GM23338 (cell line): Measurements from ENCODE around the gene ISOC2. TPM values are rescaled to one million over a fixed set of nuclear protein-coding genes. Genes with fewer than 3 reads are reported as not detected.

Source experiments
- ATAC-seq: fragments of 200-7000 bp; cut with Tn5 transposase; 3 replicates; pipeline ENCODE4 v1.9.1; 2020
- DNase-seq: peaks from one replicate; pipeline ENCODE4 v3.0.0-alpha.2; 2015; ENCODE audit warnings: low spot score
- H2AFZ ChIP-seq: fragments of 200-600 bp; sonication (generic); 2 replicates; pipeline ENCODE4 v1.8.0; 2016; ENCODE audit warnings: antibody characterized with exemption, mild to moderate bottlenecking, moderate library complexity
- H3F3A ChIP-seq: fragments of 200-600 bp; sonication (generic); replicated peaks from 2 replicates; pipeline ENCODE4 v1.8.0; 2017; ENCODE audit warnings: antibody characterized with exemption, mixed run types, low read depth
- H3K27ac ChIP-seq: fragments of 200-600 bp; sonication (generic); 2 replicates; pipeline ENCODE4 v1.6.1; 2016; ENCODE audit warnings: low read depth
- H3K27me3 ChIP-seq: fragments of 200-600 bp; sonication (generic); 2 replicates; pipeline ENCODE4 v1.8.0; 2016; ENCODE audit warnings: mild to moderate bottlenecking, mixed run types, moderate library complexity; ENCODE audit not compliant: insufficient read depth
- H3K36me3 ChIP-seq: fragments of 200-600 bp; sonication (generic); 2 replicates; pipeline ENCODE4 v1.8.0; 2016; ENCODE audit warnings: mild to moderate bottlenecking; ENCODE audit not compliant: insufficient read depth
- H3K4me1 ChIP-seq: fragments of 200-600 bp; sonication (generic); 2 replicates; pipeline ENCODE4 v1.8.0; 2016; ENCODE audit warnings: mild to moderate bottlenecking, moderate library complexity; ENCODE audit not compliant: insufficient read depth
- H3K4me2 ChIP-seq: fragments of 200-600 bp; sonication (generic); 2 replicates; pipeline ENCODE4 v1.7.1; 2017; ENCODE audit warnings: mixed run types
- H3K4me3 ChIP-seq: fragments of 200-600 bp; sonication (generic); 2 replicates; pipeline ENCODE4 v1.6.1; 2016; ENCODE audit warnings: mixed run types
- H3K79me2 ChIP-seq: fragments of 200-600 bp; sonication (generic); replicated peaks from 2 replicates; pipeline ENCODE4 v1.8.0; 2017; ENCODE audit warnings: mild to moderate bottlenecking; ENCODE audit not compliant: insufficient read depth
- H3K9me2 ChIP-seq: fragments of 200-600 bp; sonication (generic); 2 replicates; pipeline ENCODE4 v1.8.0; 2017; ENCODE audit not compliant: insufficient read depth
- H4K20me1 ChIP-seq: fragments of 200-600 bp; sonication (generic); replicated peaks from 2 replicates; pipeline ENCODE4 v1.8.0; 2017; ENCODE audit warnings: mild to moderate bottlenecking; ENCODE audit not compliant: insufficient read depth
- H3K27ac Mint-ChIP-seq: 2 replicates; pipeline ENCODE4 v1.8.0; 2020; ENCODE audit warnings: inconsistent platforms, mild to moderate bottlenecking, moderate library complexity, mixed read lengths
- H3K27me3 Mint-ChIP-seq: 3 replicates; pipeline ENCODE4 v1.8.0; 2022; ENCODE audit warnings: low read depth, mild to moderate bottlenecking, moderate library complexity, mixed read lengths, inconsistent platforms; ENCODE audit not compliant: insufficient read depth, poor library complexity
- H3K36me3 Mint-ChIP-seq: 3 replicates; pipeline ENCODE4 v1.8.0; 2021; ENCODE audit warnings: low read depth, mild to moderate bottlenecking, inconsistent platforms, moderate library complexity, mixed read lengths
- H3K4me1 Mint-ChIP-seq: 3 replicates; pipeline ENCODE4 v1.8.0; 2020; ENCODE audit warnings: mild to moderate bottlenecking, inconsistent platforms, mixed read lengths
- H3K4me3 Mint-ChIP-seq: 3 replicates; pipeline ENCODE4 v1.8.0; 2021; ENCODE audit warnings: moderate library complexity, mild to moderate bottlenecking, inconsistent platforms, mixed read lengths
- H3K9me3 Mint-ChIP-seq: 3 replicates; pipeline ENCODE4 v1.8.0; 2020; ENCODE audit warnings: moderate library complexity, mild to moderate bottlenecking, inconsistent platforms, mixed read lengths
- CREB1 ChIP-seq: fragments of 250-450 bp; sonication (Bioruptor Pico); IDR thresholded peaks from 2 replicates; pipeline ENCODE4 v1.5.0; 2020; ENCODE audit warnings: low read depth, mild to moderate bottlenecking, moderate library complexity
- EZH2phosphoT487 ChIP-seq: fragments of 200-600 bp; sonication (generic); IDR thresholded peaks from one replicate; pipeline ENCODE4 v1.8.1; 2018; ENCODE audit warnings: antibody characterized with exemption; ENCODE audit not compliant: unreplicated experiment
- JUNB ChIP-seq: IDR thresholded peaks from one replicate; pipeline ENCODE4 v1.6.1; 2016; ENCODE audit warnings: antibody characterized with exemption; ENCODE audit not compliant: unreplicated experiment
- ZNF462 ChIP-seq: fragments of 250-450 bp; sonication (Bioruptor Pico); IDR thresholded peaks from 2 replicates; pipeline ENCODE4 v1.5.0; 2020; ENCODE audit warnings: mild to moderate bottlenecking, moderate library complexity
- polyA plus RNA-seq: library from polyadenylated mRNA; unstranded; fragments of >200 nt; fragmentation: Nextera tagmentation; extraction: Ambion mirVana; gene quantifications from 2 replicates; pipeline ENCODE4 v1.2.1, GENCODE V29; 2016
- total RNA-seq: library from RNA; depleted of rRNA; stranded (reverse); fragments of >200 nt; shearing (Covaris generic); gene quantifications from 2 replicates; pipeline ENCODE4 v1.2.3, GENCODE V29; 2014

Gene ISOC2
- total and polyA plus RNA-seq, 2 experiments from 2014 or later = 62.6 to 85.2 TPM

- no peak for TF ChIP-seq ZNF462 (CRISPR knock-in tag)
- no peak for TF ChIP-seq CREB1 (CRISPR knock-in tag)
- TF ChIP-seq EZH2phosphoT487 = no peak
These were observed 32.8 kb upstream of the ISOC2 start (continued) for GRCh38 chr19:55494172-55494761.

DNA sequence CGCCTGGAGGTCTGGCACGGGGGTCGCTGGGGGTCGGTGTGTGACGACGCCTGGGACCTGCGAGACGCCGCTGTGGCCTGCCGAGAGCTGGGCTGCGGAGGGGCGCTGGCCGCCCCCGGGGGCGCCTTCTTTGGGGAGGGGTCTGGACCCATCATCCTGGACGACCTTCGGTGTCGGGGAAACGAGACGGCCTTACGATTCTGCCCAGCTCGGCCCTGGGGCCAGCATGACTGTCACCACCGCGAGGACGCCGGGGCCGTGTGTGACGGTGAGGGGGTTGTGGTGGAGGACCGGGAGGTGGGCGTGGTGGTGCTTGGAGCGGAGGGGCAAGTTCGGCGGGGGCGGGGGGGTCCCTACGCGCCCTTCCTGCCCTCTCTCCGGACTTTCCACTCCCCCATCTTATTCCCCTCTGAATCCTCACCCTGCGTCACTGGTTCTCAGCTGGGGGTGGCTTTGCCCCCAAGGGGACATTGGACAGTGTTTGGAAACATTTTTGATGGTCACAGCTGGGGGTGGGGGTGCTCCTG lies 32.3 kb upstream of the ISOC2 start:
- no peak for ATAC-seq
- DNase-seq = no peak
- Histone ChIP-seq H4K20me1 (no peaks in the 10 kb centered on the region), H3K27ac (no peak overlapping the region), H3K9me2 (no peaks in the 10 kb centered on the region), H3F3A (no peaks in the 10 kb centered on the region), H3K79me2 (no peaks in the 10 kb centered on the region), H3K4me3 (no peak overlapping the region), H3K4me1 (peaks cover 9% of the 10 kb centered on the region; the same call in 1 of the 2 replicates), H2AFZ (no peak overlapping the region; the same call in 1 of the 2 replicates), H3K36me3 (no peaks in the 10 kb centered on the region), H3K27me3 (no peaks in the 10 kb centered on the region), H3K4me2 (no peak overlapping the region)
- Mint-ChIP-seq H3K9me3 (no peaks in the 10 kb centered on the region; the same call in 2 of the 3 replicates), H3K27me3 (peaks cover 2% of the 10 kb centered on the region), H3K4me3 (no peak overlapping the region), H3K4me1 (peaks cover 18% of the 10 kb centered on the region), H3K36me3 (no peaks in the 10 kb centered on the region), H3K27ac (no peak overlapping the region)
- TF ChIP-seq CREB1 (CRISPR knock-in tag) (no peak), EZH2phosphoT487 (no peak), JUNB (no peak)
